ENCODE results near the gene NPFFR1.

Gene NPFFR1

DNA sequence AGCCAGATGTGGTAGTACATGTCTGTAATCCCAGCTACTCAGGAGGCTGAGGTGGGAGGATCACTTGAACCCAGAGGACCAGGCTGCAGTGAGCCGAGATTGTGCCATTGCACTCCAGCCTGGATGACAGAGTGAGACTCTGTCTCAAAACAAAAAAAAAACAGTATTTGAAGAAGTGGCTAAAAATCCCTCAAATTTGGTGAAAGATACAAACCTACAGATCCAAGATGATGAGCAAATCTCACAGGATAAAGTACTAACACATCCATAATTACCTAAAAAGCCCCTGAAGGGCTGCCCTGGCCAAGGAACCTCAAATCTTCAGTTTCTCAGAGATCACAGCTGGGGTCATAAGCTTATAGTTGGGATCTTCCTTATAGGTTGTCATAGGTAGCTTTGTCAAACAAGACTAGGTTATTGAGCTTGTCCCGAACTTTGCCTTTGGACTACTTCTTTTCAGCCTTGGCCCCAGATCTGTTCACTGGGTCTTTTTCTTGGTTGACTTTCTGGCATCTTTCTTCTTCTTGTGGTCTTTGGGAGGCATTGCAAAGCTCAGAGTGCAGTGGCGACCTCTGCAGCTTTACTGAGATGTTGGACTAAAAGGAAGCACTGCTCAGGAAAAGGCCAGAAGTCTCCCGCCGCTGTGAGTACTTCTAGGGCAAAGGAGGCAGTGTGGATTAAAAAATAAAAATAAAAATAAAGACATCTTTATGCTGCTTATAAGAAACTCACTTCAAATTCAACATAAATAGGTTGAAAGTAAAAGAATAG lies 84.9 kb downstream of the NPFFR1 start:
- peaks cover 15% of the 10 kb centered on the region for H3K4me1 Mint-ChIP-seq
- peak overlapping the region; percentile 48 for H3K27ac Mint-ChIP-seq
- H3K4me3 Mint-ChIP-seq = no peak overlapping the region
- DNase-seq (ENCODE audit: low spot score in 2 of 2) (no peak), ATAC-seq (no peak)
- peaks cover 77% of the 10 kb centered on the region for H3K36me3 Mint-ChIP-seq
- no peaks in the 10 kb centered on the region for H3K9me3 Mint-ChIP-seq
